ENCODE data around the gene MSL3B.

Gene MSL3B

DNA sequence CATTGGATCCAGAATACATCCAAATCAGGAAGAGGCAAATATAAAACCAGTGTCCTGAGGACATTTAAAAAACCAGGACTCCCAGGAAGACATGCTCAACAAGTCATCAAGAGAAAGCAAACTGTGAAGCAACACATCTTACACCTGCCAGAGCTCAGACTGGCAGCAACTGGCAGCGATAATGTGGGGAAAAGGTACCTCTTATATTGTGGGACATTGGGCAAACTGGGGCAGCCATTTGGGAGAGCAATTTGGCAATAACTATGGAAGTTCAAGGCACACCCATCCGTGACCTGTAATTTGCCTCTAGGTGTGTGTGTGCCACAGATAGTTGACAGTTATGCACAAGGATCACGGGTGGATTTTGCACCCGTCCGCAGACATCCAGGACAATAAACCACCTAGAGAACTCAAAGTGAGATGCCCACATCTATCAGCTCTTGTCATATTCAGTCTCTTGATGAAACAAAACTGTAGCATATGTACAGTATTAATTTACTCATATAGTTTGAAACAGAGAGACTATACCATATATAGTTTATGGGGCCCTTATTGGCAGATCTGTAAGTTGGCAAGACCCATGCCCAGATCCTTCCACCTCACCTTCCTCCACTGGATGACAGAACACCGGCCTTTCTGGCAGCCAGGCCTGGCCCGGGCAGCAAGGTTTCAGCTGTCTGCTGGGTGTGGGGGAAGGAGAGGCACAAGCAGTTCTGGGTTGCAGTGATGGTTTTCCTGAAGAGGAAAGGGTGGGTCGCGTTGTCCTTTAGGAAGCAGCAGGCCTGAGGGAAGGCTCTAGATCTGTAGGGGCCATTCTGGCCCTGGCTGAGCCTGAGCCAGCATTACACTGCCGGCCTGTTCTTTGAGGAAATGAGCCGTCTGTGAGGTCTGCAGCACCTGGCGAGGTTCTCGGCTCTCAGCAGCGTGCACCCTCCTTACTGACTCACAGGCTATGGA lies 32.7 kb downstream of the MSL3B start:
- no peak overlapping the region for H3K4me3 ChIP-seq (ENCODE audit: low read depth, low read length)

DNA sequence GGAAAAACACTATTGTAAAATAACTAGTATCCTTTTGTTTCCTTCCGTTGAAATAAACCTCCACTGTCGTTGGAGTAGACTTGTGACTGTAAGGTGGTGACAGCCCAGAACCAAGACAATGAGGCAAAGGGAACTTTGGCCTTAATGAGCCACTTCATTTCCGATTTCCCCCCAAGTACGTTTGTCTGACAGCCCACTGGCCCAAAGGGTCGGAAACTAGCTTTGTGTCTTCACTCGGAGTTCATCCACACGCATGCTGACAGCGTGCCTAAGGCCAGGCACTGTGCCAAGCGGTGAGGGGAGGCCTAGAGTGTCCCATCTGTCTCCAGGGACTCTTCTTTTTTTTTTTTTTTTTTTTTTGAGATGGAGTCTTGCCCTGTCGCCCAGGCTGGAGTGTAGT lies 34.8 kb downstream of the MSL3B start:
- H3K4me3 ChIP-seq (ENCODE audit: low read depth, low read length) = no peak overlapping the region

DNA sequence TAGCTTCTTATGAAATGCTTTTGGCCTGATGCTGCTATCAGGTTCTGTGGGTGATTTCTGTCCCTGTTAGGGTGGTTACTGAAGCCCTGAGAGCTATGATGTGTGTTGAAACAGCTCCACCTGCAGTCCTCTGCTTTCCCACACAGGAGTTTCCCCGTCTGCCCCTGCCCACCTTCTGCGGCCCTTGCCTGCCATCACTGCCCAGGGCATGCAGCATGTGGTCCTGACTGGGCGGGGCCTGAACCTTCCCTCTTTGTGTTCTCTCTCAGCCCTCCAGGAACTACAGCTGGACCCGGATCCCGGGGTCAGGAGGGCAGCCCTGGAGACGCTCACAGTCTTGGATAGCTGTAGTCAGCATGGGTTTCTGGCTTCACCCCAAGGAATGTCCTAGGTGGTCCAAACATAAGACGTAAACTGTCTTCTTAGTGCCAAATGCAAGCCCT lies 35.3 kb downstream of the MSL3B start:
- H3K4me3 ChIP-seq (ENCODE audit: low read depth, low read length) = no peak overlapping the region

DNA sequence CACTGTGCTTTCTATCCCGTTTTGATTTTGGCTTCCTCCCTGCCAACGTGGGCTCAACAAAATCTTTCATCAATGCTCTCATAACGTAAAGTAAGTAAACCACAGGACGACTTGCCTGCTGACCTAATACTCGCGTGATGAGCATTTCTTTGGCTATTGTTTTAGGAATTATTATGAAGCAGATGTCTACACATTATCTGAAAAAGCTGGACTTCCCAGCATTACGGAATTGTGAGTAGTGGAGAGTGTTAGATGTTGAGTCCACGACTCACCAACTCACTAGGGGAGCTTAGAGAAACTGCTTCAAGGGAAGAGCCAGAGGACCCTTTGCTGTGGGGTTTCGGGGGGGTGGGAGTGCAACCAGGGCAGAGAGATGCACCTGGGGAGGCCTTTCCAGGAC lies 35.8 kb downstream of the MSL3B start:
- no peak overlapping the region for H3K4me3 ChIP-seq (ENCODE audit: low read depth, low read length)

DNA sequence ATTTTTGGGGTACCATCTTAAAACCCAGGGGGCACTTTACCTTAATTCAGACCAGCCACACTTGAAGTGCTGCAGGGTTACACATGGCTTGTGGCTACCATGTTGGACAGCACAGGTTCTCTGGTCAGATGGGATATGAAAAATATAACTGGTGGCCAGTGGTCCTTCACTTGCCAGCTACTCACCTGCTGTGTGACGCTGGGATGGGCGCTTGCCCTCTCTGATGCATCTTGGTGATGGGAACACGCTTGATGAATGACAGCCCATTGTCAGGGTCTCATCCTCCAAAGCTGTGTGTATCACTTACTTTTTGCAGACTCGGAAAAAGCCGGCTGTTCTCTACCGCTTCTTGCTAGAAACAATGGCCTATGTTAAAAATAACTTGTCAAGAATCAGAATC lies 36.3 kb downstream of the MSL3B start:
- H3K4me3 ChIP-seq (ENCODE audit: low read depth, low read length) = no peak overlapping the region

DNA sequence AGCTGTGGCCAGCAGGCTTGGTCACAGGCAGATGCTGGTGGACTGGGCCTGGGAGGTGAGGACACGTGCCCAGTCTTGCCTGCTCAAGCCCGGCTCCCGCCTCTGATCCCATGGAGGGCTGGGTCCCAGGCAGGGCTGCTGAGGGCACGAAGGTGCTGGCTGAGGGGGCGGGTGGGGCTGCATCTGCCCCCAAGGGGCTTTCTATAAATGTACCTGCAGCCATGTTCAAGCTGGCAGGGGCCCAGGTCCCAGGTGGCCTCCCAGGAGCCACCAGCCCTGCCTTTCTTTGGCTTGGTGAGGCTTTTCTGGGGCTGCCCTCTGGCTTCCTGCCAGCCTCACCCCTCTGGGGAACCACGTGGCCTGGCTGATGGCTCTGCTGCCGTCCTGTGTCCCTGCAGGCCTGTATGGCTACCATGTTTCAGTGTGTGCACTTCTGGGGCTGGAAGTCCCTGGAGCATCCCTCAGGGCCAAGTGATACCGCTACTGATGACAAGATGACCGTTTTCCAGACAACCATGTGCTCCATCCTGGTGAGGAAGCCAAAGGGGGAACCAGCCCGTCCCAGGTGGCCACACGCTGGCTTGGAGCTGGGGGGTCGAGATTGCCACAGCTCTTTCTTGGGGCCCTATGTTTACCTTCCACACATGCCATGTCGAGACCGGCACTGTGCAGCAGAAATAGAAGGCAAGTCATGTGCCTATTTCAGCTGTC lies 37.0 kb downstream of the MSL3B start:
- no peak overlapping the region for H3K4me3 ChIP-seq (ENCODE audit: low read depth, low read length)

DNA sequence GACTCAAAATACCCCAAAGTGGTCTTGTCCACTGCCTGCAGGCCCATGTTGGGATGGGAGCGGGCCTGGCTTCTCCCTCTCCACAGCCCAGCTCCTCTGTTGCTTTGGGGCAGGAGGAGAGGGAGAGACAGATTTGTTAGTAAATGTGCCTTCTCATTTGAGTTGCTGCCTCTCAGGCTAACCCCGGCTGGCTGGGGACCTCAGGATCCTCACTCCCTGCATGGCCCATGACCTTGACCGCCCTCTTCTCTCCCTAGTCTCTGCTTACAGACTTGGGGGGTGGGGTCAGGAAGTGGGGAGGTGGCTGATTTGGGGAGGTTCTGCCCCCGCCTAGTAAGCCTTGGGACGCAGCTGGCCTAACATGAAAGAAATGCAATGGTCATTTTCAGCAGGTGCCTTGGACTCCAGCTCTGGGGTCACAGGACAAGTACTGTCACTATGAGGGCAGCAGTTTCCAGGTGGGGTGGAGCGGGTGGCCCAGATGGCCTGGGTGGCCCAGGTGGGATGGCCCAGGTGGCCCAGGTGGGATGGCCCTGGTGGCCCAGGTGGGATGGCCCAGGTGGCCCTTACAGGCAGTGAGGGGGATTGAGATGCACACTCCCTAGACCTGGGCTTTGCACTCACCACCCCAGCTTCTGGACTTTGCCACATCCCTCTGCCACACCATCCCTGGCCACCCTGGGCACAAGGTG lies 37.9 kb downstream of the MSL3B start:
- no peak overlapping the region for H3K4me3 ChIP-seq (ENCODE audit: low read depth, low read length)

DNA sequence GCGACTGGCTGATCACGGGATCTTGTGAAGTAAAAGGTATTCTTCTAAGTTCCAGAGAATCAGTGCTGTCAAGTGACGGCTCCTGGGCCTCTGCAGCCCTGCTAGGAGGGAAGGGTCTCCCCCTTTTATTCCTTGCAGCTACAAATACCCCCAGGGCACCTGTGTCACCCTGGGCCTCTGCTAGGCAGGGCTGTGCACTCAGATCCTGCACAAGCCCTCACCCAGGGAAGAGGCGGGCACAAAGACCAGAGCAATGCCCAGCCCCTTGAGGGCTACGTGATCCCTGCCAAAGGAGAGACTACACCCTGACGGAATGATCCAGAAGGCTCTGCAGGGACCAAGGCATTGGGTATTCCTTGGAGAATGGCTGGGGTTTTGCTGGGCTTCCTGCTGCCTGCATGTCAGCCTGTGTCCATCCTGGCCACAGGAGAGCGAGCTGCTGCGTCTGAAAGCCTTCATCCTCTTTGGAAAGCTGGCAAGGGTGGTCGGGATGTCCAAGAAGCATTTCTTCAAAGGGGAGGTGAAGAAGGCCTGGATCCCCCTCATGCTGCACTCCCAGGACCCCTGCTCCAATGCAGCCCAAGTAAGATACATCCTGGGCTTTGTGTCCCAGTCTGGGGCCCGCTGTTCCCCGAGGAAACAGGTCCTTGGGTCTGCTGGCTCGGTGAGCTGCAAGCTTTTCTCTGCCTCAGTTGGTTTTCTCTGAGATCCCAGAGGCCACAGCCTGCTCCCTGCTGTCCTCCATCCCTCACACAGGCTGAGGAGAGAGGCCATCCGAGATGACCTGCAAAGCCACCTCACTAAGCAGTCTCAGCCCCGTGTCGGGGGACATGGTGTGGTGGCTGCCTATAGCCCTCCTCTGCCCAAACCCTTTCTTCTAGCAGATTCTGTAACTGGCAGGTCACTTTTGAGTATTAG lies 38.7 kb downstream of the MSL3B start:
- no peak overlapping the region for H3K4me3 ChIP-seq (ENCODE audit: low read depth, low read length)

DNA sequence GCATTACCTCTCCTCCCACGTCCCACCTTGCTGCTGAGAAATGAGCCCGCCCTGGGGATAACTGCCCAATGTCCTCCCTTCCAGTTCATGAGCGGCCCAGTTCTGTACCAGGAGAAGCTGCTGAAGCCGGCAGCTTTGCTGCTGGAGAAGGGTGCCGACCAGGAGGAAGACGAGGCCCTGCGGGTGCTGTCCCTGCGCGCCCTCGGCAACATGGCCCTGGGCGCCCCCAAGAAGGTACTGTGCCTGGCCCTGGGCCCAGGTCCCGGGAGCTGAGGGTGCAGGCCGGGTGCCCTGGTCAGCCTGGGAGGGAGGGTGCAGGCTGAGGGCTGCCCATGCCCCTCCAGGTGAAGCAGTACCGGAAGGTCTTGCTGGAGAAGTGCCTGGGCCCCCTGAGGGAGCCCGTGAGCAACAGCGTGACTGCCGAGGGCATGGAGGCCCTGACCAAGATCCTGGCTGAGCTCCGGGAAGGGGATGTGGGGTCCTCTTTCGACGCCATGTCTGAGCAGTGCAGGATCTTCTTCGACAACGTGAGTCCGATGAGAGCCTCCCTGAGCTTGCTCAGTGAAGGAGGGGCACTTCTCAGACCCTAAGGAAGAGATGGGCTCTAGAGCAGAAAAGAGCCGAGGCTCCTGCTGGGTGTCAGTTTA lies 39.5 kb downstream of the MSL3B start:
- no peak overlapping the region for H3K4me3 ChIP-seq (ENCODE audit: low read depth, low read length)

DNA sequence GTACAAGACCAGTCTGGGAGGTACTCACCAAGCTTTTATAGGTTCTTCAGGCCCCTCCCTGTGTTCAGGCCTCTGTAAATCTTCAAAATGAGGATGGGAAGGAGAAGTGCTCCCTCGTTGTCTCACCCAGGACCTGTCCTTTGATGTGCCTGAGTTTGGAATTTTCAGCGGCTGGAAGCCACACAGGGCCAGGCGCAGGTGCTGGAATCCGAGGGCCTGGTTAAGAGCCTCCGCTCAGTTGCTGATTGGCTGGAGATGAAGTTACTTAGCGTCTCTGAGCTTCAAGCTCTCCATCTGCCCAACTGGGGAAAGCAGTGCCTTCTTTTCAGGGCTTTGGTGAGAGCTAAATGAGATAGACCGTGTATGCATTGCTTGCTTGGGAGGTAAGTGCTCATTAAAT lies 43.8 kb downstream of the MSL3B start:
- no peak overlapping the region for H3K4me3 ChIP-seq (ENCODE audit: low read depth, low read length)

DNA sequence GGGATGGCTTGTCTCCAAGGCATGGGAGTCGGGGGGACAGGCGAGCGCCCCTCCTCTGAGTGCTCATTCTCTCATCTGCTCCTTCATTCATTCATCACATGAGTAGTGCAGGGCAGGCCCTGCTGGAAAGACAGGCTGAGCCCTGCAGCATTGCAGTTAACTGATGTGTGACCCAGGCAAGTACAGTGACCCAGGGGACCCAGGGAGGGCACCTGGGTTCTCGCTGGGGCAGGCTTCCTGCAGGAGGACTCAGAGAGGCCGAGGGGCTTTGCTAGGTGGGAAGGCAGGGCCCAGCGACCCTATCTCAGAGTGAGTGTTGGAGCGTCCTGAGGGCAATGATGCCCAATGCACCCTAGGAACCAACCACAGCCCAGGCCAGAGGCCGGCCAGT lies 44.5 kb downstream of the MSL3B start:
- no peak overlapping the region for H3K4me3 ChIP-seq (ENCODE audit: low read depth, low read length)

DNA sequence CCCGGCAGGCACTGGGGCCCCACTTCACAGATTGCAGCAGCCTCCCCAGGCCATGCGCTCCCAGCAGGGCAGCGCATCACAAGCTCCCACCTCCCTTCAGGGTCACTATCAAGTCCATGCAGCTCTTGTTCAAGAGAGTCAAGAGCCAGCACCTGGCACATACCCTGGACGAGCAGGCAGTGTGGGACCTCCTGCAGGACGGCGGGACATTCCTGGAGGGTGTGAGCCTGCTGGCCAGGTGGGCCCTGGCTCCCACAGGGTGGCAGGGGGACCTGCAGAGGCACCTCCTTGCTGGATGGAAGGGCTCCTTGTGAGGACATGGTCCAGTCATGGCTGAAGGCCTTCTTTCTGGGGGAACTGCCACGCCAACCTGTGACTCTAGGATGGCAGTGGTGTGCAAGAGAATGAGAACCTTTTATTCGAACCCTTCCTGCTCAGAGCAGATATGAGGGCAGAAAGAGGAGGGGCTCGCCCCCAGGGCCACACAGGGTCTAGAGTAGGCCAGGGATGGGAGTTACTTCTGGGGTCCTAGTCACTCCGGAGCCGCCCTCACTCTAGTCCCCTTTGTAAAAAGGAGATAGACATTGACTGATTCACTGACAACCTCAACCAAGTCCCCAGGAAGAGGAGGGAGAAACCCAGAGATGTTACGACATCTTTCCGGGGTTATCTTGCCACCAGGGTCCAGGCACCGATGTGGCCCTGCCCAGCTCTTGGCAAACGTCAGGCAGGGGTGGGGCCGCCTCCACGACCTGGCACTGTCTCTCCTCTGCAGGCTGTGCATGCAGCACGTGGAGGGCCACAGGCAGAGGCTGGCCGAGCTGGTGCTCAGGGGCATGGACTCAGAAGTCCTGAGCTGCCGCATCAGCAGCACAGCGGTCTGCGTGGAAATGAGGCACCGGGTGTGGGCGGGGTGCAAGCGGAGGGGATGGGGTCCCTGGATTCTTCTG lies 45.1 kb downstream of the MSL3B start:
- H3K4me3 ChIP-seq (ENCODE audit: low read depth, low read length) = no peak overlapping the region

DNA sequence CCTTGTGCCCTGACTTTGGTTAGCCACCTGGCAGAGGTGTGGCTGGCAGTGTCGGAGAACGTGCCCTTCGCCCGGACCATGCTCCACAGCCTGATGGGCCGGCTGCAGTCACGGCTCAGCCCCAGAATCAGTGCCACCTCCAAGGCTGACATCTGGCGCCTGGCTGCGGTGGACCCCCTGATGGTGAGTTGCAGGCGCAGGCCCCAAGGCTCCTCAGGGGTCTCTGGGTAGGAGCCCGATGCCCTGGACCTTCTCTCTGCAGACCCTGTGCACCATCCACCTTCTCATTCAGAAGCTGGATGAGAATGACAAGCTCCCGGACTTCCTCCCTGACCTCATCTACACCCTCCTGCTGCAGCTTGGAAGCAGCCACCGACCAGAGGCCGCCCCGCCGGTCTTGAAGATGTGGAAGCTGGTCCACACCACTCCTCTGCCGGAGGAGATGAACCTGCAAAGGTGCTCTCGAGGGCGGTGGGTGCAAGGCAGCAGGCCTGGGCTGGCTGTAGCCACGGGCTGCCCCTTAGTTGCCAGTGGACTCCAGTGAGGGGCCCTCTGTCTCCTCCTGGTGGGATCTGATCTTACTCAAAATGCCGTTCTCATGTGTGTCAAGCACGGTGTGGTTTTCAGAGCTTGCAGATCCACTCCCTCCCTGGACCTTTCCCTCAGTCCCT lies 46.0 kb downstream of the MSL3B start:
- H3K4me3 ChIP-seq (ENCODE audit: low read depth, low read length) = no peak overlapping the region

DNA sequence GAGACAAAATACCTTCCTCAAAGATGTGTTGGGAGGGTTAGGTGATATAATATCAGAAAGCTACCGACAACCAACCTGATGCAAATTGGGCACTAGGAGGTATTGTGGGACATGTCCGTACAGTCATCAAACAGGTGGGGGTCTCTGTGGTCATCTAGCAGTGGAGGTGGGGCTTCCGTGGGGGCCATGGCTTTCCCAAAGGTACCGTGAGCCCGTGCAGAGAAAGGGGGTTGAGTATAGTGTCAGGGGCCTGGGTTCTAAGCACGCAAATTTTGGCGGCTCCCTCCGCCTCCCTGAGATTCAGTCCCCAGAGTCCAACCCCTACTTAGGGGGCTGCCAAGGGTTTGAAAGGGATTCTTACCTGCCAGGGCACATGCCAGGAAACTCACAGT lies 46.5 kb downstream of the MSL3B start:
- H3K4me3 ChIP-seq (ENCODE audit: low read depth, low read length) = no peak overlapping the region

DNA sequence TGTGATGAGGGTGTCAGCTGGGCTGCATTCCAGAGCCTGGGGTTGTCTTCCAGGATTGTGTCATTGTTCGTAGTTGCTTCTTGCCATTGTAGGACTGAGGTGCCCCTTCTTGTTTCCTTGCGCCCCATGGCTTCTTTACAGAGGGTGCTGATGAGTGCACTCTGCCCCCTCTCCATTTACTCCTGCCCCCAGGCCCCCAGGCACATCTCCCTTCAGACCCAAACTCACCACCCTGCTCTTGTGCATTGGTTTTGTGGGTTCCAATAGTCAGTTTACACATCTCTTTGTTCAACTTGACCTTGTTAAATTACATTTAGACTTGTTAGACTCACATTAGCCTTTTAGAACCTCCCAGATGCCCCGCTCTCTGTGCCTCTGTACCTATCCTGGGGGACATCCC lies 47.0 kb downstream of the MSL3B start:
- H3K4me3 ChIP-seq (ENCODE audit: low read depth, low read length) = no peak overlapping the region

DNA sequence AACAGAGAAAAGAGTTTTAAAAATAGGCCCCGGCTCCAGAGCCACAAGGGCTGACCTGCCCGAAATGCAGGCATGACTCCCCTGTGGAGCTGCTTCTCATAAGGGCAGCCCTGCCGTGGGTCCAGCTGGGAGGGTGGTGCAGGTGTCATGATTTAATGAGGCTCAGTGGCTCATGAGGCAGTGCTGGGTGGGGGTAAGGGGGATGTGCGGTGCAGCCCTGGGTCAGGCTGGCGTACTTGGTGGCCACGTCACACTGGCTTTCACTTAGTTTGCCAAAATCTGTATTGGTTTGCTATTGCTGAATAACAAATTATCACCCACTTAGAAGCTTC lies 47.4 kb downstream of the MSL3B start:
- no peak overlapping the region for H3K4me3 ChIP-seq (ENCODE audit: low read depth, low read length)

DNA sequence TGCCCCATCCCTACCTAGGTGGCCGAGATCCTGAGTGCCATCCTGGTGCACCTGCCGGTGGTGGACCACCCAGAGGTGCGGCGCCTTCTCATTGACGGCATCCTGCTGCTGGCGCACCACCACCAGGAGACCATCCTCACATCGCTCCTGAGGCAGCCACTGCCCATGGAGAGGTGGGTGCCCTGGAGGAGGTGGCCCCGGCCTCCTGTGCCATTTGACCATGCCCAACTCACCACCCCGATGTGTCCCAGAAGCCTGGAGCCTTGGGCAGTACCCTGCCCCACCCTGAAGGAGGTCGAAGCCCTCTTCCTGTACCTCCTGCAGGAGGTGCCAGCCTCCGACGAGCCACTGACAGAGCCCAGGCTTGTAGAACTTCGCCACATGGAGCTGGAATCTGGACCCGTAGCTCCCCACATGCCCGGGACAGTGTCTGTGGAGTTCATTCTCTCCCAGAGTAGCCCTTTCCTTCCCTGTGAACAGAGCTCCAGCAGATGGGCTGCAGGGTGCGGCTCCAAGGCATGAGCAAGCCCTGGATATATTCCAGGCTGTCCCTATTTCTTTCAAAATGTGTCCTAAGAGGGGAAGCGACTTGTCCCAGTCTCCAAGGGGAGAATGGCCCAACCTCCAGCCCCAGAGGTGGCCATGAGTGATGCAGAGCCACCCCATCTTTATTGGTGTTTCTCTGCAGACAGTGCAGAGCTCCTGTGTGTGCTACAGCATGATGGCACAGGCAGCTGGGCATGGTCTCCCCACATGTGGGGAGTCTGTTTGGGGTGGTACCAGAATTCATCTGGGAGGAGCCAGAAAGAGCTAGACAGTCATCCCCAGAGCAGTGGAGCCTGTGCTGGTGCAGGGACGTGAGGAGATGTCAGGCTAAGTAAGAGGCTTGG lies 48.1 kb downstream of the MSL3B start:
- no peak overlapping the region for H3K4me3 ChIP-seq (ENCODE audit: low read depth, low read length)

Measured in iPS-11a (cell line).